ENCODE results near the gene MGAT1. TPM values are rescaled to one million over a fixed set of nuclear protein-coding genes. Genes with fewer than 3 reads are reported as not detected.

Gene MGAT1
- total and polyA plus RNA-seq, 2 experiments from 2014 or later: 23.7 to 81.4 TPM

GRCh38 chr5:180799902-180800801 is 2.5 kb downstream of the MGAT1 start (continued):
- TF ChIP-seq EZH2 (IDR thresholded peaks at IDR 0.05; ENCODE audit: low read depth, unreplicated experiment) (no peak), NANOG (IDR thresholded peaks at IDR 0.05; ENCODE audit: borderline replicate concordance) (no peak)

DNA sequence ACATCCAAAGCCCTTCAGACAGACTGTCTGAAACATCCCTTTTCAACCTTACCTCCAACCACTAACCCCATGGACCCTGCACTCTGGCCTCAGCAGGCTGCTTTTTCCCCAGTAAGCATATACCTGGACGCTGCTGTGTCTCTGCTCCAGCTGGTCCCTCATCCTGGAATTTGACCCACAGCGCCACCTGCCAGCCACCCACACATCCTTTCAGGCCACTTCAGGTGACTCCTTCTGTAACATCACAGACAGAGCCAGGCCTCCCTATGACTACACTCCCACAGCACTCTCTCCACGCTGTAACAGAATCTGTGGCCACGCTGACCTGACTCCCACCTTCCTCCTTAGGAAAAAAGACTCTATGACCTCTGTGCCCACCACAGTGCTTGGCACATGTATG is 3.4 kb downstream of the MGAT1 start:
- TF ChIP-seq EZH2phosphoT487 (IDR thresholded peaks at IDR 0.05; ENCODE audit: unreplicated experiment): no peak
- peak; percentile 68 to 87 for TF ChIP-seq CTCF (conservative IDR thresholded peaks at IDR 0.05; ENCODE audit: low read depth in 2 of 2)
- 0 out of 2 replicates have a peak, but pooled peaks cover 6% of the 10 kb centered on the region for H3F3A ChIP-seq (replicated peaks; ENCODE audit: low read depth)
- no peak overlapping the region for H3K27ac Mint-ChIP-seq
- ATAC-seq (peak; percentile 35), DNase-seq (ENCODE audit: low spot score) (peak; percentile 81)
- H3K4me3 ChIP-seq: no peak overlapping the region
- H3K36me3 Mint-ChIP-seq (ENCODE audit: low read depth): peaks cover 9% of the 10 kb centered on the region
- H3K27ac ChIP-seq (ENCODE audit: low read depth): no peak overlapping the region
- no peaks in the 10 kb centered on the region for H3K36me3 ChIP-seq (ENCODE audit: insufficient read depth)
- peaks cover 4% of the 10 kb centered on the region for H3K27me3 Mint-ChIP-seq (ENCODE audit: insufficient read depth, low read depth, poor library complexity)
- peaks cover 48% of the 10 kb centered on the region for H3K4me1 Mint-ChIP-seq
- no peak overlapping the region for H2AFZ ChIP-seq
- H3K4me2 ChIP-seq: 0 out of 2 replicates have a peak overlapping the region, but pooled peaks have one; percentile 23
- H3K4me3 Mint-ChIP-seq: no peak overlapping the region; the same call in 2 of the 3 replicates
- no peaks in the 10 kb centered on the region for H3K9me3 Mint-ChIP-seq
- peaks cover 58% of the 10 kb centered on the region for H4K20me1 ChIP-seq (replicated peaks; ENCODE audit: insufficient read depth)
- H3K9me2 ChIP-seq (ENCODE audit: insufficient read depth): no peaks in the 10 kb centered on the region
- H3K27me3 ChIP-seq (ENCODE audit: insufficient read depth): no peaks in the 10 kb centered on the region
- peaks cover 79% of the 10 kb centered on the region for H3K79me2 ChIP-seq (replicated peaks; ENCODE audit: insufficient read depth)
- H3K4me1 ChIP-seq (ENCODE audit: insufficient read depth): peaks cover 23% of the 10 kb centered on the region

DNA sequence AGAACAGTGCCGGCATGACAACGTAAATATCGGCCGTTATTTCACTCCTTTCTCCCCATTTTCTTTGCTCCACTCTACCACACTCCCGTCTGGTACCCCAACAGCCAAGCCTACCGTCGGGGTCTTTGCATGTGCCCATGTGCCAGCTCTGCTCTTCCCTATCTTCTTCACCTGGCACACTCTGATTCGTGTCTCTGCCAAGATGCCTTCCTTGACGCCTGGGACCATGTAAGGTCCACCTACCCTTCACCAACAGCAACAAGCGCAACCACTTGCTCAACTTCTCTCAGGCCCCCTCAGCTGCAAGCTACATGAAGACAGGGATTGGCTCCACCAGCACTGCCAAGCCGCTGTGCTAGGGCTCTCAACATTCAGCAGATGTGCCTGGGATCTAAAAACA is 4.4 kb downstream of the MGAT1 start:
- no peaks in the 10 kb centered on the region for H3K9me2 ChIP-seq (ENCODE audit: insufficient read depth)
- peaks cover 14% of the 10 kb centered on the region for H3K36me3 Mint-ChIP-seq (ENCODE audit: low read depth)
- no peak for DNase-seq (ENCODE audit: low spot score)
- no peak overlapping the region for H3K4me2 ChIP-seq
- peaks cover 47% of the 10 kb centered on the region for H3K4me1 Mint-ChIP-seq
- H3K4me1 ChIP-seq (ENCODE audit: insufficient read depth): peaks cover 15% of the 10 kb centered on the region
- peaks cover 66% of the 10 kb centered on the region for H4K20me1 ChIP-seq (replicated peaks; ENCODE audit: insufficient read depth)
- H3F3A ChIP-seq (replicated peaks; ENCODE audit: low read depth): 0 out of 2 replicates have a peak, but pooled peaks cover 2% of the 10 kb centered on the region
- H3K9me3 Mint-ChIP-seq: no peaks in the 10 kb centered on the region
- H3K27me3 Mint-ChIP-seq (ENCODE audit: insufficient read depth, low read depth, poor library complexity): peaks cover 6% of the 10 kb centered on the region
- no peak overlapping the region for H3K27ac ChIP-seq (ENCODE audit: low read depth)
- H3K36me3 ChIP-seq (ENCODE audit: insufficient read depth): no peaks in the 10 kb centered on the region
- H3K27ac Mint-ChIP-seq: no peak overlapping the region
- no peak for ATAC-seq
- peaks cover 89% of the 10 kb centered on the region for H3K79me2 ChIP-seq (replicated peaks; ENCODE audit: insufficient read depth)
- H2AFZ ChIP-seq: no peak overlapping the region
- H3K27me3 ChIP-seq (ENCODE audit: insufficient read depth): no peaks in the 10 kb centered on the region
- no peak overlapping the region for H3K4me3 ChIP-seq
- no peak overlapping the region; the same call in 2 of the 3 replicates for H3K4me3 Mint-ChIP-seq
- no peak for TF ChIP-seq POLR2AphosphoS5 (IDR thresholded peaks at IDR 0.05; ENCODE audit: low read depth)
- TF ChIP-seq, protein P1, sequence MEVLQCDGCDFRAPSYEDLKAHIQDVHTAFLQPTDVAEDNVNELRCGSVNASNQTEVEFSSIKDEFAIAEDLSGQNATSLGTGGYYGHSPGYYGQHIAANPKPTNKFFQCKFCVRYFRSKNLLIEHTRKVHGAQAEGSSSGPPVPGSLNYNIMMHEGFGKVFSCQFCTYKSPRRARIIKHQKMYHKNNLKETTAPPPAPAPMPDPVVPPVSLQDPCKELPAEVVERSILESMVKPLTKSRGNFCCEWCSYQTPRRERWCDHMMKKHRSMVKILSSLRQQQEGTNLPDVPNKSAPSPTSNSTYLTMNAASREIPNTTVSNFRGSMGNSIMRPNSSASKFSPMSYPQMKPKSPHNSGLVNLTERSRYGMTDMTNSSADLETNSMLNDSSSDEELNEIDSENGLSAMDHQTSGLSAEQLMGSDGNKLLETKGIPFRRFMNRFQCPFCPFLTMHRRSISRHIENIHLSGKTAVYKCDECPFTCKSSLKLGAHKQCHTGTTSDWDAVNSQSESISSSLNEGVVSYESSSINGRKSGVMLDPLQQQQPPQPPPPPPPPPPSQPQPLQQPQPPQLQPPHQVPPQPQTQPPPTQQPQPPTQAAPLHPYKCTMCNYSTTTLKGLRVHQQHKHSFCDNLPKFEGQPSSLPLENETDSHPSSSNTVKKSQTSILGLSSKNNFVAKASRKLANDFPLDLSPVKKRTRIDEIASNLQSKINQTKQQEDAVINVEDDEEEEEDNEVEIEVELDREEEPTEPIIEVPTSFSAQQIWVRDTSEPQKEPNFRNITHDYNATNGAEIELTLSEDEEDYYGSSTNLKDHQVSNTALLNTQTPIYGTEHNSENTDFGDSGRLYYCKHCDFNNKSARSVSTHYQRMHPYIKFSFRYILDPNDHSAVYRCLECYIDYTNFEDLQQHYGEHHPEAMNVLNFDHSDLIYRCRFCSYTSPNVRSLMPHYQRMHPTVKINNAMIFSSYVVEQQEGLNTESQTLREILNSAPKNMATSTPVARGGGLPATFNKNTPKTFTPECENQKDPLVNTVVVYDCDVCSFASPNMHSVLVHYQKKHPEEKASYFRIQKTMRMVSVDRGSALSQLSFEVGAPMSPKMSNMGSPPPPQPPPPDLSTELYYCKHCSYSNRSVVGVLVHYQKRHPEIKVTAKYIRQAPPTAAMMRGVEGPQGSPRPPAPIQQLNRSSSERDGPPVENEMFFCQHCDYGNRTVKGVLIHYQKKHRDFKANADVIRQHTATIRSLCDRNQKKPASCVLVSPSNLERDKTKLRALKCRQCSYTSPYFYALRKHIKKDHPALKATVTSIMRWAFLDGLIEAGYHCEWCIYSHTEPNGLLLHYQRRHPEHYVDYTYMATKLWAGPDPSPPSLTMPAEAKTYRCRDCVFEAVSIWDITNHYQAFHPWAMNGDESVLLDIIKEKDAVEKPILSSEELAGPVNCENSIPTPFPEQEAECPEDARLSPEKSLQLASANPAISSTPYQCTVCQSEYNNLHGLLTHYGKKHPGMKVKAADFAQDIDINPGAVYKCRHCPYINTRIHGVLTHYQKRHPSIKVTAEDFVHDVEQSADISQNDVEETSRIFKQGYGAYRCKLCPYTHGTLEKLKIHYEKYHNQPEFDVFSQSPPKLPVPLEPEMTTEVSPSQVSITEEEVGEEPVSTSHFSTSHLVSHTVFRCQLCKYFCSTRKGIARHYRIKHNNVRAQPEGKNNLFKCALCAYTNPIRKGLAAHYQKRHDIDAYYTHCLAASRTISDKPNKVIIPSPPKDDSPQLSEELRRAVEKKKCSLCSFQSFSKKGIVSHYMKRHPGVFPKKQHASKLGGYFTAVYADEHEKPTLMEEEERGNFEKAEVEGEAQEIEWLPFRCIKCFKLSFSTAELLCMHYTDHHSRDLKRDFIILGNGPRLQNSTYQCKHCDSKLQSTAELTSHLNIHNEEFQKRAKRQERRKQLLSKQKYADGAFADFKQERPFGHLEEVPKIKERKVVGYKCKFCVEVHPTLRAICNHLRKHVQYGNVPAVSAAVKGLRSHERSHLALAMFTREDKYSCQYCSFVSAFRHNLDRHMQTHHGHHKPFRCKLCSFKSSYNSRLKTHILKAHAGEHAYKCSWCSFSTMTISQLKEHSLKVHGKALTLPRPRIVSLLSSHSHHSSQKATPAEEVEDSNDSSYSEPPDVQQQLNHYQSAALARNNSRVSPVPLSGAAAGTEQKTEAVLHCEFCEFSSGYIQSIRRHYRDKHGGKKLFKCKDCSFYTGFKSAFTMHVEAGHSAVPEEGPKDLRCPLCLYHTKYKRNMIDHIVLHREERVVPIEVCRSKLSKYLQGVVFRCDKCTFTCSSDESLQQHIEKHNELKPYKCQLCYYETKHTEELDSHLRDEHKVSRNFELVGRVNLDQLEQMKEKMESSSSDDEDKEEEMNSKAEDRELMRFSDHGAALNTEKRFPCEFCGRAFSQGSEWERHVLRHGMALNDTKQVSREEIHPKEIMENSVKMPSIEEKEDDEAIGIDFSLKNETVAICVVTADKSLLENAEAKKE (CRISPR knock-in tag; IDR thresholded peaks at IDR 0.05): no peak
- TF ChIP-seq STAT1 (IDR thresholded peaks at IDR 0.05; ENCODE audit: unreplicated experiment): no peak
- no peak for TF ChIP-seq EZH2phosphoT487 (IDR thresholded peaks at IDR 0.05; ENCODE audit: unreplicated experiment)
- no peak for TF ChIP-seq ZNF331 (CRISPR knock-in tag; IDR thresholded peaks at IDR 0.05; ENCODE audit: low read depth)
- no peak for TF ChIP-seq JUNB (IDR thresholded peaks at IDR 0.05; ENCODE audit: unreplicated experiment)
